ENCODE results near the gene TEX13D. TPM values are rescaled to one million over a fixed set of nuclear protein-coding genes. Genes with fewer than 3 reads are reported as not detected.
"Not testable (repeated sequence)": the region's sequence is repeated elsewhere in the genome, so short reads cannot be mapped to it uniquely, and the experiment has no call there.

The TEX13D gene
- 1 to 10 TPM; 3.3 to 8.2 TPM for total RNA-seq
- 6.7 TPM for polyA plus RNA-seq (ENCODE audit: insufficient read depth, low read depth, low replicate concordance)
- long read RNA-seq, donor 1 = 0 reads
- long read RNA-seq, donor 2, full-length matches to known transcripts = 1 of 1 reads
- long read RNA-seq, donor 2, partial matches to known transcripts = 0 of 1 reads
- long read RNA-seq, donor 2, other reads (novel, unspliced or antisense) = 0 of 1 reads

DNA sequence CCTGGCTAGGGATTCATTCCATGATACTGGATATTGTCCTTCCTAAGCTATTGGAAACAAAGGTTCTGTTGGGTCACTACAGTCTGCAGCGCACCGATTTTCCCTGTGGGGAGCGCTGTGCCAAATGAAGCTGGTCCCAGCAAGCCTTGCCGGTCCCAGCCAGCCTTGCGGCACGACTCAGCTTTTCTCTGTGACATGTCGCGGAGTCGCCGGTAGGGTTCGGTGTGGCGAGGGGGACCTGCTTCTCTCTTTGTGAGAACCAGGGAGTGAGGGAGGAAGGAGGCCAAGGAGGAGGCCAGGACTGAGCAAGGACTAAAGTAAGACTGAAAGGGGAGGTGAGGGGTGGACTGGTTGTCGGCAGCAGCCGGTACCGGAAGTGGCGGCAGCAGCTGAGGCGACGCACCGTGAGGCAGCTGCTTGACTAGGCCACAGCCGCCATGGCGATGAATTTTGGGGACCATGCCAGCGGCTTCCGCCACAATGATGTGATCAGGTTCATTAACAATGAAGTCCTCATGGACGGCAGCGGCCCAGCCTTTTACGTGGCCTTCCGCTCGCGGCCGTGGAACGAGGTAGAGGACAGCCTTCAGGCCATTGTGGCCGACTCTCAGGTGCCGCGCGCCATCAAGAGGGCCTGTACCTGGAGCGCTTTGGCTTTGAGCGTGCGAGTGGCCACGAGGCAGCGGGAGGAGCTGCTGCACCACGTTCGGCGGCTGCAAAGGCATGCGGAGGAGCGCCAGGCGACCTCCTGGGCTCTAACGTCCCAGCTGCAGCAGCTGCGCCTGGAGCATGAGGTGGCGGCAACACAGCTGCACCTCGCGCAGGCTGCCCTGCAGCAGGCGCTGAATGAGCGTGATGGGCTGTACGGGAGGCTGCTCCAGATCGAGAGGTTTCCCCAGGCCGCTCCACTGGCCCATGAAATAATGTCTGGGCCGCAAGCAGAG lies at the start of gene TEX13D:
Gene TEX13D, plus strand, starts transcription at position 180 of the 944 bp plus-strand sequence. Its CDS starts 258 bp downstream, at position 438.
- Histone ChIP-seq H3K27me3 (no peaks in the 10 kb centered on the region), H3K27ac (no peak within 1 kb of the TSS), H3K4me1 (no peaks in the 10 kb centered on the region), H3K9me3 (no peaks in the 10 kb centered on the region), H3K4me3 (peak within 1 kb of the TSS; percentile 12 to 36), H3K36me3 (ENCODE audit: low read depth, missing control alignments) (no peaks in the 10 kb centered on the region)
- intact Hi-C loops (cut with DNase I; ENCODE audit: low total_unique reads) = no loop called here
- WGBS, 2 donors = 78 to 80% methylated on average over 2 to 30 of the region's 57 CpGs
- peak; percentile 16 for DNase-seq
- no peak for TF ChIP-seq POLR2A (IDR thresholded peaks at IDR 0.05)
- TF ChIP-seq, protein P1, sequence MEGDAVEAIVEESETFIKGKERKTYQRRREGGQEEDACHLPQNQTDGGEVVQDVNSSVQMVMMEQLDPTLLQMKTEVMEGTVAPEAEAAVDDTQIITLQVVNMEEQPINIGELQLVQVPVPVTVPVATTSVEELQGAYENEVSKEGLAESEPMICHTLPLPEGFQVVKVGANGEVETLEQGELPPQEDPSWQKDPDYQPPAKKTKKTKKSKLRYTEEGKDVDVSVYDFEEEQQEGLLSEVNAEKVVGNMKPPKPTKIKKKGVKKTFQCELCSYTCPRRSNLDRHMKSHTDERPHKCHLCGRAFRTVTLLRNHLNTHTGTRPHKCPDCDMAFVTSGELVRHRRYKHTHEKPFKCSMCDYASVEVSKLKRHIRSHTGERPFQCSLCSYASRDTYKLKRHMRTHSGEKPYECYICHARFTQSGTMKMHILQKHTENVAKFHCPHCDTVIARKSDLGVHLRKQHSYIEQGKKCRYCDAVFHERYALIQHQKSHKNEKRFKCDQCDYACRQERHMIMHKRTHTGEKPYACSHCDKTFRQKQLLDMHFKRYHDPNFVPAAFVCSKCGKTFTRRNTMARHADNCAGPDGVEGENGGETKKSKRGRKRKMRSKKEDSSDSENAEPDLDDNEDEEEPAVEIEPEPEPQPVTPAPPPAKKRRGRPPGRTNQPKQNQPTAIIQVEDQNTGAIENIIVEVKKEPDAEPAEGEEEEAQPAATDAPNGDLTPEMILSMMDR (IDR thresholded peaks at IDR 0.05) = no peak

DNA sequence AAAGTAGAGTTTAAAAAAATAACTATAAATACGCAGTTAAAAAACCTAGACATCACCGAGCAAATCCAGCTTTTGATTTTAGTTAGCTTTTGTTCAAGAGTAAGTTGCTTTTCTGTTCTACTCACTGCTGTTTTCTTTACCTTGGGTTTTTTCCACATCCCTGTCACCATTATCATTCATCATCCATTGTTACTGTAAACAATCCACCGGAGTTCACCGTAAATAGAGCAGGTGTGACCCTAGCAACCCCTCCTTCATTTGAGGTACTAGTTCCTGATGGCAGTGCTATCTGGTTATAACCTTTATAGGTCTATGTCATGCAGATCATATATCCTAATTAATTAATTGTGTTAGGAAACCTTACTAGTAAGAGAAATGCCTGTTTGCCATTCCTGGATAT lies 43.0 kb upstream of the TEX13D start:
- Histone ChIP-seq H3K4me3 (no peak overlapping the region), H3K27ac (no peak overlapping the region), H3K9me3 (no peaks in the 10 kb centered on the region), H3K4me1 (no peaks in the 10 kb centered on the region), H3K27me3 (no peaks in the 10 kb centered on the region), H3K36me3 (ENCODE audit: low read depth, missing control alignments) (no peaks in the 10 kb centered on the region)
- no peak for DNase-seq
- WGBS, 2 donors = 65 to 76% methylated on average over 4 of the region's 4 CpGs
- TF ChIP-seq, protein P1 (IDR thresholded peaks at IDR 0.05) = no peak
- no peak for TF ChIP-seq POLR2A (IDR thresholded peaks at IDR 0.05)
- intact Hi-C loops (cut with DNase I; ENCODE audit: low total_unique reads) = no loop called here

DNA sequence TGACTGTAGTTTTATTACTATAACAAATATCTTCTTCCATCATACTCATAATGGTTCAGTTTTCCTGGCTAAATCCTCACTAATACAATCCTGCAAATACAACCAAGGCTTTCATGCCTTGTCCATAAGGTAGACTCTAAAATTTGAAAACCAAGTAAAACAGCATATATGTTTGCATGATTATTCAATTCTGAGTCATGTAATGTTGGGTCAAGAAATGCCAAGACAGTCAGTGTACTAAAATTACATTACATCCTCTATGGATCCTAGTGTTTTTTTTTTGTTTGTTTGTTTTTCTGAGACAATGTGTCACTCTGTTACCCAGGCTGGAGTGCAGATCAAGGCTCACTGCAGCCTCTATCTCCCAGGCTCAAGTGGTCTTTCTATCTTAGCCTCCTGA lies 38.6 kb upstream of the TEX13D start:
- DNase-seq = no peak
- TF ChIP-seq, protein P1 (IDR thresholded peaks at IDR 0.05) = no peak
- TF ChIP-seq POLR2A (IDR thresholded peaks at IDR 0.05) = no peak
- Histone ChIP-seq H3K4me3 (no peak overlapping the region), H3K27me3 (no peaks in the 10 kb centered on the region), H3K27ac (no peak overlapping the region), H3K9me3 (no peaks in the 10 kb centered on the region), H3K36me3 (ENCODE audit: low read depth, missing control alignments) (no peaks in the 10 kb centered on the region), H3K4me1 (no peaks in the 10 kb centered on the region)
- intact Hi-C loops (cut with DNase I; ENCODE audit: low total_unique reads) = no loop called here

DNA sequence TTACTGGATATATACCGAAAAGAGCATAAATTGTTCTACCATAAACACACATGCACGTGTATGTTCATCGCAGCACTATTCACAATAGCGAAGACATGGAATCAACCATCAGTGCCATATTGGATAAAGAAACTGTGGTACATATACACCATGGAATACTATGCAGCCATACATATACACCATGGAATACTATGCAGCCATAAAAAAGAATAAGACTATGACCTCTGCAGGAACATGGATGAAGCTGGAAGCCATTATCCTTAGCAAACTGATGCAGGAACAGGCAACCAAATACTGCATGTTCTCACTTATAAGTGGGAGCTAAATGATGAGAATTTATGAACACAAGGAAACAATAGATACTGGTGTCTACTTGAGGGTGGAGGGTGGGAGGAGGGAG lies 33.1 kb upstream of the TEX13D start:
- H3K9me3 ChIP-seq; H3K36me3 ChIP-seq (ENCODE audit: low read depth, missing control alignments); intact Hi-C loops (cut with DNase I; ENCODE audit: low total_unique reads); H3K4me1 ChIP-seq; DNase-seq; H3K27ac ChIP-seq; H3K27me3 ChIP-seq; H3K4me3 ChIP-seq: not testable (repeated sequence)
- 95% methylated on average over 4 of the region's 4 CpGs for WGBS, 2 donors

DNA sequence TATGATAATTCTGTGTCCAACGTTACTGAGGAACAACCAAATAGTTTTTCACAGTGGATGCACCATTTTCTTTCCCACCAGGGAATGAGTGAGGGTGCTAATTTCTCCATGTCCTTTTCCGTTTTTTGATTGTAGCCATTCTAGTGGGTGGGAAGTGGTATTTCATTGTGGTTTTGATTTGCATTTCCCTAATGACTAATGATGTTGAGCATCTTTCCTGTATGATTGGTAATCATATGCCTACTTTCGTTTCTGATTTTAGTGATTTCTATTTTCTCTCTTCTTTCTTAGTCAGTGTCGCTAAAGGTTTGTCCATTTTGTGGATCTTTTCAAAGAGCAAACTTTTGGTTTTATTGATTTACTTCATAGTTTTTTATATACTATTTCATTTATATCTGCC lies 32.1 kb upstream of the TEX13D start:
- TF ChIP-seq, protein P1 (IDR thresholded peaks at IDR 0.05) = no peak
- TF ChIP-seq POLR2A (IDR thresholded peaks at IDR 0.05) = no peak
- Histone ChIP-seq H3K4me3 (no peak overlapping the region), H3K9me3 (no peaks in the 10 kb centered on the region), H3K4me1 (no peaks in the 10 kb centered on the region), H3K27ac (no peak overlapping the region), H3K27me3 (no peaks in the 10 kb centered on the region), H3K36me3 (ENCODE audit: low read depth, missing control alignments) (no peaks in the 10 kb centered on the region)
- 66 to 88% methylated on average over 4 of the region's 4 CpGs for WGBS, 2 donors
- intact Hi-C loops (cut with DNase I; ENCODE audit: low total_unique reads) = no loop called here
- DNase-seq = no peak

Data from testis (tissue), 5 donors.